ENCODE measurements around the gene DNAH11. TPM values are rescaled to one million over a fixed set of nuclear protein-coding genes. Genes with fewer than 3 reads are reported as not detected.

DNAH11 gene
- total and polyA plus RNA-seq, 4 donors: 0.05 to 0.50 (median 0.11) TPM

GRCh38 chr7:21548491-21548890 lies 5.7 kb downstream of the DNAH11 start:
- peaks cover 1 to 6% (median 6%) of the 10 kb centered on the region in 4 donors for H3K4me1 ChIP-seq (ENCODE audit: control insufficient read depth in 4 of 4, insufficient read depth in 4 of 4, low read length in 3 of 4)
- DNase-seq (ENCODE audit: low spot score): no peak
- H3K4me3 ChIP-seq (ENCODE audit: low read depth in 1 of 3, low read length in 3 of 3): no peak overlapping the region
- no peak overlapping the region for H3K9ac ChIP-seq (ENCODE audit: low read depth in 1 of 2, low read length in 2 of 2)
- no peak overlapping the region for H3K27ac ChIP-seq (ENCODE audit: low read depth in 1 of 2, low read length in 2 of 2)
- H3K36me3 ChIP-seq (ENCODE audit: control insufficient read depth in 4 of 4, insufficient read depth in 3 of 4, low read depth in 1 of 4, low read length in 3 of 4): no peaks in the 10 kb centered on the region
- H3K27me3 ChIP-seq (ENCODE audit: control insufficient read depth in 4 of 4, insufficient read depth in 4 of 4, low read length in 3 of 4): no peaks in the 10 kb centered on the region
- no peak for TF ChIP-seq JUND (IDR thresholded peaks at IDR 0.05)
- TF ChIP-seq RAD21 (IDR thresholded peaks at IDR 0.05): no peak
- no peak for TF ChIP-seq CTCF (IDR thresholded peaks at IDR 0.05; ENCODE audit: low read depth, low read length, missing input control)
- no peak for TF ChIP-seq HNF4A (conservative IDR thresholded peaks at IDR 0.05)
- TF ChIP-seq EGR1 (IDR thresholded peaks at IDR 0.05; ENCODE audit: low read depth in 2 of 2): no peak
- no peak for TF ChIP-seq ZBTB33 (IDR thresholded peaks at IDR 0.05)
- TF ChIP-seq TAF1 (conservative IDR thresholded peaks at IDR 0.05): no peak
- TF ChIP-seq HNF4G (IDR thresholded peaks at IDR 0.05): no peak
- H3K9me3 ChIP-seq (ENCODE audit: control insufficient read depth in 4 of 4, low read length in 3 of 4): no peaks in the 10 kb centered on the region
- WGBS: 93% methylated on average over 3 of the region's 3 CpGs

DNA sequence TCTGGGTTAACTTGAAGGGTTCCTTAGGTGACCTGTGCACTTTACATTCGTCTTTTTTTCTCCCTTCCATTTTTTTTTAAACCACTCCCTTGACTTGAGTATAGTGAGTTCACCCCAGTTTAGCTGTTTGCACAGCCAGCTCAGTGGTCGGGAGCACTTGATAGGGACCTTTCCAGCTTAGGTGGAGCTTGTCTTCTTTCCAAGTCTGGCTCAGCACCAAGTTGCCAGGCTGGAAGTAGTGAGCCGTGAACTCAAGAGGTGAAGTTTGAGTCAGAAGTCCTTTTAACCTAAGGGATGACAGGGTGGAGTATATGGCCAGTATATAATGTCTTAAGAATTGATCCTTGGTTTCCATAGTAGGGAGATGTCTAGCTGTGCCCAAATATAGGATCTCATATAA lies 7.2 kb downstream of the DNAH11 start:
- Histone ChIP-seq H3K4me3 (ENCODE audit: low read depth in 1 of 3, low read length in 3 of 3) (no peak overlapping the region), H3K9me3 (ENCODE audit: control insufficient read depth in 4 of 4, low read length in 3 of 4) (no peaks in the 10 kb centered on the region), H3K27ac (ENCODE audit: low read depth in 1 of 2, low read length in 2 of 2) (no peak overlapping the region), H3K4me1 (ENCODE audit: control insufficient read depth in 4 of 4, insufficient read depth in 4 of 4, low read length in 3 of 4) (no peaks in the 10 kb centered on the region), H3K36me3 (ENCODE audit: control insufficient read depth in 4 of 4, insufficient read depth in 3 of 4, low read depth in 1 of 4, low read length in 3 of 4) (no peaks in the 10 kb centered on the region), H3K9ac (ENCODE audit: low read depth in 1 of 2, low read length in 2 of 2) (no peak overlapping the region), H3K27me3 (ENCODE audit: control insufficient read depth in 4 of 4, insufficient read depth in 4 of 4, low read length in 3 of 4) (no peaks in the 10 kb centered on the region)
- 75% methylated on average over 3 of the region's 3 CpGs for WGBS
- TF ChIP-seq JUND (IDR thresholded peaks at IDR 0.05): no peak
- TF ChIP-seq HNF4A (conservative IDR thresholded peaks at IDR 0.05): no peak
- TF ChIP-seq TAF1 (conservative IDR thresholded peaks at IDR 0.05): no peak
- TF ChIP-seq EGR1 (IDR thresholded peaks at IDR 0.05; ENCODE audit: low read depth in 2 of 2): no peak
- no peak for TF ChIP-seq FOXA1 (IDR thresholded peaks at IDR 0.05)
- no peak for TF ChIP-seq HNF4G (IDR thresholded peaks at IDR 0.05)
- TF ChIP-seq GABPA (IDR thresholded peaks at IDR 0.05 in 1 of 2, conservative IDR thresholded peaks at IDR 0.05 in 1 of 2): no peak
- DNase-seq (ENCODE audit: low spot score): no peak

GRCh38 chr7:21550821-21551531 lies 8.1 kb downstream of the DNAH11 start:
- no peaks in the 10 kb centered on the region for H3K27me3 ChIP-seq (ENCODE audit: control insufficient read depth in 4 of 4, insufficient read depth in 4 of 4, low read length in 3 of 4)
- TF ChIP-seq HNF4G (IDR thresholded peaks at IDR 0.05) (no peak), CTCF (IDR thresholded peaks at IDR 0.05; ENCODE audit: low read depth, low read length, missing input control) (no peak), FOXA2 (IDR thresholded peaks at IDR 0.05) (no peak), TAF1 (conservative IDR thresholded peaks at IDR 0.05) (no peak), GABPA (IDR thresholded peaks at IDR 0.05 in 1 of 2, conservative IDR thresholded peaks at IDR 0.05 in 1 of 2) (no peak), ZBTB33 (IDR thresholded peaks at IDR 0.05) (no peak)
- no peak overlapping the region for H3K27ac ChIP-seq (ENCODE audit: low read depth in 1 of 2, low read length in 2 of 2)
- no peak overlapping the region for H3K4me3 ChIP-seq (ENCODE audit: low read depth in 1 of 3, low read length in 3 of 3)
- no peaks in the 10 kb centered on the region for H3K9me3 ChIP-seq (ENCODE audit: control insufficient read depth in 4 of 4, low read length in 3 of 4)
- 83% methylated on average over 6 of the region's 6 CpGs for WGBS
- no peaks in the 10 kb centered on the region for H3K36me3 ChIP-seq (ENCODE audit: control insufficient read depth in 4 of 4, insufficient read depth in 3 of 4, low read depth in 1 of 4, low read length in 3 of 4)
- no peaks in the 10 kb centered on the region for H3K4me1 ChIP-seq (ENCODE audit: control insufficient read depth in 4 of 4, insufficient read depth in 4 of 4, low read length in 3 of 4)
- DNase-seq (ENCODE audit: low spot score): no peak
- no peak overlapping the region for H3K9ac ChIP-seq (ENCODE audit: low read depth in 1 of 2, low read length in 2 of 2)

Data from liver (tissue), 9 donors.